Measurements from ENCODE around the gene ARFRP1.

Gene ARFRP1

DNA sequence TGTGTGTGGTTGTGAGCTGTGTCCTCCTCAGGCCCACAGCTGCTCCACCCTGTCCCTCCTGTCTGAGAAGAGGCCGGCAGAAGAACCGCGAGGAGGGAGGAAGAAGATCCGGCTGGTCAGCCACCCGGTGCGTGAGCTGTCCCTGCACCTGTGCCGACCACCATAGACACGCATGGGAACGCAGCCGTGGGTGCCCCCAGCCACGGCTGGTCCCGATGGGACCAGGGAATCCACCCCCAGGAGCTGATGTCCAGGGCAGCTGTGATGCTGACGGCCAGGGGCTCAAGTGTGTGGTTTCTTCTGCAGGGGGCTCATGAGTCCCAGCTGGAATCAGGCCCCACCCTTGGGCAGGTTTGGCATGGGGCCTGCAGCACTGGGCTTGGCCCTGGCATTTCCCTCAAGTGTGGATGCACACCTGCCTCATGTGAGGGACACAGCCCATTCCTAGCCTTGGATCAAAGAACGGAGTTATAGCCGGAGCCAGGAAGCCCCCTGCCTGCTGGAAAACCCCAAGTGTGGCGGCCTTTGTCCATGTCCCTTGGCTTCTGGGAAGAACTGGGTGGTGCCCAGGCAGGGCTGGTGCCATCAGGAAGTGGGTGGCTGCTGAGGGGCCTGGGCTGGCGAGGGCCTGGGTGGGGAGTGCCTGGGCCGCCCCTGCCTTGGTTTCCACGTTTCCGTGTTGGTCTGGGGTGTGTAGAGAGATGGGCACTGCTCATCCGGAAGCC lies 15.9 kb downstream of the ARFRP1 start:
- TF ChIP-seq, protein P1, sequence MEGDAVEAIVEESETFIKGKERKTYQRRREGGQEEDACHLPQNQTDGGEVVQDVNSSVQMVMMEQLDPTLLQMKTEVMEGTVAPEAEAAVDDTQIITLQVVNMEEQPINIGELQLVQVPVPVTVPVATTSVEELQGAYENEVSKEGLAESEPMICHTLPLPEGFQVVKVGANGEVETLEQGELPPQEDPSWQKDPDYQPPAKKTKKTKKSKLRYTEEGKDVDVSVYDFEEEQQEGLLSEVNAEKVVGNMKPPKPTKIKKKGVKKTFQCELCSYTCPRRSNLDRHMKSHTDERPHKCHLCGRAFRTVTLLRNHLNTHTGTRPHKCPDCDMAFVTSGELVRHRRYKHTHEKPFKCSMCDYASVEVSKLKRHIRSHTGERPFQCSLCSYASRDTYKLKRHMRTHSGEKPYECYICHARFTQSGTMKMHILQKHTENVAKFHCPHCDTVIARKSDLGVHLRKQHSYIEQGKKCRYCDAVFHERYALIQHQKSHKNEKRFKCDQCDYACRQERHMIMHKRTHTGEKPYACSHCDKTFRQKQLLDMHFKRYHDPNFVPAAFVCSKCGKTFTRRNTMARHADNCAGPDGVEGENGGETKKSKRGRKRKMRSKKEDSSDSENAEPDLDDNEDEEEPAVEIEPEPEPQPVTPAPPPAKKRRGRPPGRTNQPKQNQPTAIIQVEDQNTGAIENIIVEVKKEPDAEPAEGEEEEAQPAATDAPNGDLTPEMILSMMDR (IDR thresholded peaks at IDR 0.05), result no peak

DNA sequence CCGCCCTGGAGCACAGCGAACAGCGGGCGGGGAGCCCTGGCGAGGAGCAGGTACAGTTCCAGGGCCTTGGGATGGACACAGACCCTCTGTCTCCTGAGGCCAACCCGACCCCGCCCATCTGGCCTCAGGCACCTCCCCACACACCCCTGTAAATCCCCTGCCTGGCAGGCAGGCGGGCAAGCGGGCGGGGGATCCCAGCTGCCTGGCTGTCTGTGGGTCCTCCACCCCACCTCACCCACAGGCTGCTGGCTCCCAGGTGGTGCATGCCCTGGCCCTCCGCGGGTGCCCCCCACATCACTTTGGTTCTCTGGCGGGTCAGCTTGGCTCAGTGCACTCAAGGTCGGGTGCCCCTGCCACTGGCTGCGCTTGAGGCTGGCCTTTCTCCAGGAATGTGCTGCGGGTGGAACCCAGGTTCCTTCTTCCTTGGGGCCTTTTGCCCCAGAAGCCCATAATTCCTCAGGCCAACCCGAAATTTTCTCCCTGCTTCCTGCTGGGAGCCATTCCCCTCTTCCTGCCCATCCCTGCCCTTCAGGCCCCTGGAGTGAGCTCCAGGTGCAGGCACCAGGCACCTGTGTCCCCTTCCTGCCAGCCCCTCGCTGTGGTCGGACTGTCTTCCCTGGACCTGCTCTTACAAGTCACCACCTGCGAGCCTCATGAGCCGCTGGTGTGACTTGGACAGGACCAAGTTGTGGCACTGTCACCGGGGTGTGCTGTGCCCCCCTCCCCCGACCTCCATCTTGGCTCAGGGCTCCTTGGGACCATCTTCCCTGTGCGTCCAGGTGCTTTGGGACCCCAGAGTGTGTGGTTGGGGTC lies 16.7 kb downstream of the ARFRP1 start:
- TF ChIP-seq, protein P1 (IDR thresholded peaks at IDR 0.05), result no peak

DNA sequence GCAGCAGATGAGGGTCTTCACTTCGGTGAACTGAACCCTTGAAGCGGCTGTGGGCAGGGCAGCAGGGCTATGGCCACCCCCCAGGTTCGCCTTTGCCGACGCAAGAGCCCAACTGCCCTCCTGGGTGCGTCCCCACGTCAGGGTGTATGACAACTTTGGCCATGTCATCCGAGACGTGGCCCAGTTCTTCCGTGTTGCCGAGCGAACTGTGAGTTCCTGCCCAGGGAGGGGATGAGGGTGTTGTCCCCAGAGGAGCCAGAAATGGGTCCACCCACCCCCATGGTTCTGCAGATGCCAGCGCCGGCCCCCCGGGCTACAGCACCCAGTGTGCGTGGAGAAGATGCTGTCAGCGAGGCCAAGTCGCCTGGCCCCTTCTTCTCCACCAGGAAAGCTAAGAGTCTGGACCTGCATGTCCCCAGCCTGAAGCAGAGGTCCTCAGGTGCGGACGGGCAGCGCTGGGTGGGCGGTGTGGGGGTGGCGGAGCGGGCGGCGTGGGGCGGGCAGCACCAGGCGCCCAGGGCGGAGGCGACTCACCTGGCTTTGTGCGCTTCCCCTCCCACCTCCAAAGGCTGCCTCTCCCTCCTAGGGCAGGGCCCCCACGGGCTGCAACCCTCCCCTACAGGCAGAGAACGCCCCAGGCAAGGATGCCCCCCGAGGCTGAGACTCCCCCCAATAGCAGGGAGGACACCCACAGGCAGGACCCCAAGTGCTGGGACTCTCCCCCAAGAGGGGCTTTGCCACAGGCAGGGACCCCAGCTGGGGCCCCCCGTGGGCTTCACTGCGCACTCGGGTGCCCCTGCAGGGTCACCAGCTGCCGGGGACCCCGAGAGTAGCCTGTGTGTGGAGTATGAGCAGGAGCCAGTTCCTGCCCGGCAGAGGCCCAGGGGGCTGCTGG lies 17.5 kb downstream of the ARFRP1 start:
- TF ChIP-seq, protein P1 (IDR thresholded peaks at IDR 0.05), result no peak

DNA sequence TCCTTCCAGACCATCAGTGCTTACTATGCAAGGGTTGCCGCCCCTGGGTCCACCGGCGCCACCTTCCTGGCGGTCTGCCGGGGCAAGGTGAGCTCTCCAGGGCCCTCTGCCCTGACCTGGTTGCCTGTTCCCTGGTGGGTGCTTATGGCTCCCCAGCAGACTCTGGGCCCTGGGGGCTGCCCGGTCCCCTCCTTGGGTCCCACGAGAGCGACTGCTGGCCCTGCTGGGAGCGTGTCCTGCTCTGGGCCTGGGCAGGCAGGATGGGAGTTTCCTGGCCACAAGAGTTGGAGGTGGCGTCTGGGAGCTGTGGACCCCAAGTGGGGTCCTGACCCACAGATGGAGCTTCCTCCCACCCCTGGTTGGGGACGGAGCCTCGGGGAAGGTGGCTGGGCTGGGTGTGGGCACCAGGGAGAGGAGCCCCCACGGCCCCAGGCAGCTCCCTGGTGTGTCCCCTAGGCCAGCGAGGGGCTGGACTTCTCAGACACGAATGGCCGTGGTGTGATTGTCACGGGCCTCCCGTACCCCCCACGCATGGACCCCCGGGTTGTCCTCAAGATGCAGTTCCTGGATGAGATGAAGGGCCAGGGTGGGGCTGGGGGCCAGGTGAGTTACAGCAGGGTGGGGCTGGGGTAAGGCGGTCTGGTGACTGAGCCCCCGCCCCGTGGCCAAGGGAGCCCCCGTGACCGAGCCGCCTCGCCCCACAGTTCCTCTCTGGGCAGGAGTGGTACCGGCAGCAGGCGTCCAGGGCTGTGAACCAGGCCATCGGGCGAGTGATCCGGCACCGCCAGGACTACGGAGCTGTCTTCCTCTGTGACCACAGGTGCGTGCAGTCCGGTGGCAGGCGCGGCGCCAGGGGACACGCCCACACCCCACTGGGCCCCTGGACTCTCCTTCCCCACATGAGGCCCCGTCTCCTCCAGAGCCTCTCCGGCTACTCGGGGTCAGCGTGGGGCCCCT lies 18.5 kb downstream of the ARFRP1 start:
- TF ChIP-seq, protein P1 (IDR thresholded peaks at IDR 0.05), result no peak

DNA sequence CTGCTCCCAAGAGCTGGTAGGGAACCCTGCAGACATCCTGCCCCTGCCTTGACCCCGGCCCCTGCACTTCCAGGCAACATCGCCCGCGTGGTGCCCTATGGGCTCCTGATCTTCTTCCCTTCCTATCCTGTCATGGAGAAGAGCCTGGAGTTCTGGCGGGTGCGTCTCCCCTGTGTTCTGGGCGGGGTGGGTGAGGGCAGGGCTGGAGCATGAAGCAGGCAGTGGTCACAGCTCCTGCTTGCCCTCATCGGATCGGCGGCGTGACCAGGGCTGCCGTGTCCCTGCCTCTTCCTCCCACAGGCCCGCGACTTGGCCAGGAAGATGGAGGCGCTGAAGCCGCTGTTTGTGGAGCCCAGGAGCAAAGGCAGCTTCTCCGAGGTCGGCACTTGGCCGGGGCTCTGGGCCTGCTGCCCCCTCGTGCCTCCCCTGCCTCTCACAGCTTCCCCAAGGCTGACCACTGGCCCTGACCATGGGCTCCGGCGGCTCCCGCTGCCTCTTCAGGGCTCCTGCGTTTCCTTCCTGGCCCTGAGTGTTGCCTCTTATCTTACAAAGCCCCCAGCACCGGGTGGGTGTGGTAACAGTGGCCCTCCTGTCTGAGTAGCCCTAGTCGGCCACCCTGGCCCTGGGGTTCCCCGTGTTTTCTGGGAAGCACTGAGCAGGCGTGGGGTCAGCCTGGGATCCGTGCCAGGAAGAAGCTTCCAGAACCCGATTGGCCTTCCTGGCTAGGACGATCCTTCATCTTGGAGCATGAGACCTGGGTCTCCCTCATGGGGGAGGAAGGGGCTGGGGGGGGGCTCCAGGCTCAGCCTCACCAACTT lies 19.3 kb downstream of the ARFRP1 start:
- TF ChIP-seq, protein P1 (IDR thresholded peaks at IDR 0.05), result no peak

DNA sequence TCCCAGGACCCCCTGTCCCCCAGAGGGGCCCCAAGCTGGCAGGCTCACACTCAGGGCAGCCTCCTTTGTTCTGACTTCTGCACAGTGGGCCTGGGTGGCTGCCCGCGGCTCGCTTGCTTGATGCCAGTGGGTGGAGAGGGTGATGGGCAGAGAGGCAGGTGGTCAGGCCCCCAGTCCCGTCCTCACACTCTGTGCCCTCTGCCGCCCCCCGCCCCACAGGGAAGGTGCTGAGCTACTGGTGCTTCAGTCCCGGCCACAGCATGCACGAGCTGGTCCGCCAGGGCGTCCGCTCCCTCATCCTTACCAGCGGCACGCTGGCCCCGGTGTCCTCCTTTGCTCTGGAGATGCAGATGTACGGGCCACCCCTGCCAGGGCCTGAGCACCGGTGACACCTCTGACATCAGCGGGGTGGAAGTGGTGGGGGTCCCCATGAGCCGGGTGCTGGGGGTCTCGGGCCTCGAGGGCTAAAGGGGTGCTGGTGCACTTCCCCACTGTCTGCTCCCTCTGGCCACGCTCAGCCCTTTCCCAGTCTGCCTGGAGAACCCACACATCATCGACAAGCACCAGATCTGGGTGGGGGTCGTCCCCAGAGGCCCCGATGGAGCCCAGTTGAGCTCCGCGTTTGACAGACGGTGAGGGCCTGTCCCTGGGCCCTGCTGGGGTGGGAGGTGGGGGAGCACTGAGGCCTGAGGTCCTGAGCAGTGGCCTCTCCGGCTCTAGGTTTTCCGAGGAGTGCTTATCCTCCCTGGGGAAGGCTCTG lies 20.2 kb downstream of the ARFRP1 start:
- TF ChIP-seq, protein P1 (IDR thresholded peaks at IDR 0.05), result no peak

Data from LNCAP (cell line).